ENCODE data around the gene KDM4C. TPM values are rescaled to one million over a fixed set of nuclear protein-coding genes. Genes with fewer than 3 reads are reported as not detected.

Gene KDM4C
- total and polyA plus RNA-seq, 2 of the 8 experiments (the other 6 are each of a cell fraction or from before 2014, with no cell fraction given): 13.0 to 26.1 TPM

GRCh38 chr9:6880626-6881025 lies 122.9 kb downstream of the KDM4C start:
- Histone ChIP-seq H3K4ac (replicated peaks; ENCODE audit: insufficient read length, low read depth, low read length) (no peak overlapping the region), H2AFZ (ENCODE audit: low read length) (no peak overlapping the region), H3K56ac (replicated peaks; ENCODE audit: insufficient read length, low read depth, low read length) (no peak overlapping the region), H4K5ac (ENCODE audit: insufficient read length, low read depth, low read length) (no peak overlapping the region), H3K18ac (ENCODE audit: extremely low read depth, low read length) (no peak overlapping the region), H3K23me2 (ENCODE audit: low read depth, low read length) (no peaks in the 10 kb centered on the region), H2BK120ac (replicated peaks; ENCODE audit: low read depth, low read length) (no peak overlapping the region), H4K91ac (replicated peaks; ENCODE audit: insufficient read length, low read length) (no peak overlapping the region), H2BK5ac (ENCODE audit: low read depth, low read length) (no peak overlapping the region), H4K20me1 (replicated peaks in 1 of 2; ENCODE audit: control insufficient read depth in 1 of 2, insufficient read depth in 2 of 2, low read length in 2 of 2) (no peaks in the 10 kb centered on the region), H3K27ac (ENCODE audit: low read depth, low read length) (no peak overlapping the region), H2BK15ac (ENCODE audit: low read length) (no peak overlapping the region), H2BK20ac (ENCODE audit: low read length) (no peak overlapping the region), H3K79me2 (ENCODE audit: control insufficient read depth in 1 of 2, insufficient read depth in 2 of 2, low read length in 2 of 2) (peaks cover 0 to 3% of the 10 kb centered on the region in 2 experiments; a peak in 1 of 4 replicates), H3K27me3 (replicated peaks in 1 of 4; ENCODE audit: control insufficient read depth in 3 of 4, extremely low read depth in 1 of 4, insufficient read depth in 3 of 4, low read length in 3 of 4) (no peaks in the 10 kb centered on the region), H4K8ac (ENCODE audit: extremely low read depth, insufficient read depth, low read length) (no peak overlapping the region), H2BK12ac (ENCODE audit: low read depth, low read length) (no peak overlapping the region), H3K9me3 (ENCODE audit: insufficient read depth in 2 of 2, low read depth in 1 of 2, low read length in 1 of 2) (no peaks in the 10 kb centered on the region), H3K36me3 (ENCODE audit: control insufficient read depth in 2 of 4, insufficient read depth in 4 of 4, low read length in 3 of 4) (no peaks in the 10 kb centered on the region; a peak in 1 of 8 replicates), H3K23ac (ENCODE audit: insufficient read length) (no peak overlapping the region), H3K14ac (ENCODE audit: insufficient read length) (no peak overlapping the region), H3K4me3 (ENCODE audit: extremely low read depth in 1 of 4, insufficient read depth in 2 of 4, low read depth in 3 of 4, low read length in 4 of 4) (no peak overlapping the region), H3K79me1 (ENCODE audit: low read depth, low read length) (no peaks in the 10 kb centered on the region; the same call in 1 of the 2 replicates), H3K4me2 (ENCODE audit: insufficient read depth in 1 of 2, low read depth in 2 of 2, low read length in 2 of 2) (no peak overlapping the region), H3K9ac (replicated peaks in 1 of 4; ENCODE audit: extremely low read depth in 1 of 4, low read depth in 3 of 4, low read length in 3 of 4) (no peak overlapping the region), H2AK5ac (ENCODE audit: low read depth, low read length) (no peak overlapping the region), H3K4me1 (replicated peaks in 1 of 4; ENCODE audit: control insufficient read depth in 3 of 4, insufficient read depth in 4 of 4, low read length in 3 of 4) (peaks cover 0 to 4% (median 2%) of the 10 kb centered on the region in 4 experiments; a peak in 2 of 7 replicates)
- 77% methylated on average over 2 of the region's 2 CpGs; no CpG with 5 or more reads in 1 of the 2 experiments for WGBS, 2 experiments (ENCODE audit: extremely low coverage in 1 of 2, insufficient coverage in 1 of 2, insufficient read length in 1 of 2, insufficient replicate concordance in 2 of 2, low coverage in 1 of 2, low lambda C conversion rate in 2 of 2, missing lambda C conversion rate in 1 of 2)
- POLR2A ChIA-PET (ENCODE audit: partially characterized antibody): no interaction called here
- TF ChIP-seq ASH2L (IDR thresholded peaks at IDR 0.05; ENCODE audit: low read length): no peak
- TF ChIP-seq EP300 (IDR thresholded peaks at IDR 0.05; ENCODE audit: borderline replicate concordance in 1 of 2, low read depth in 2 of 2, low read length in 2 of 2): no peak
- TF ChIP-seq GABPA (IDR thresholded peaks at IDR 0.05; ENCODE audit: borderline replicate concordance, insufficient read depth, low read length): no peak
- no peak for TF ChIP-seq CBX8 (IDR thresholded peaks at IDR 0.05; ENCODE audit: borderline replicate concordance, low read depth, low read length)
- TF ChIP-seq SIRT6 (IDR thresholded peaks at IDR 0.05; ENCODE audit: low read length): no peak
- no peak for TF ChIP-seq TEAD4 (IDR thresholded peaks at IDR 0.05; ENCODE audit: low read depth, low read length)
- TF ChIP-seq KDM1A (IDR thresholded peaks at IDR 0.05; ENCODE audit: borderline replicate concordance, low read length): no peak
- no peak for TF ChIP-seq NANOG (IDR thresholded peaks at IDR 0.05; ENCODE audit: insufficient read depth, low read depth, low read length, poor library complexity, severe bottlenecking)
- TF ChIP-seq CTBP2 (IDR thresholded peaks at IDR 0.05; ENCODE audit: borderline replicate concordance, insufficient read depth, insufficient read length, low read length): no peak
- TF ChIP-seq JUND (IDR thresholded peaks at IDR 0.05; ENCODE audit: low read length): no peak
- TF ChIP-seq BCL11A (IDR thresholded peaks at IDR 0.05; ENCODE audit: low read depth in 2 of 2, low read length in 2 of 2): no peak
- TF ChIP-seq RFX5 (IDR thresholded peaks at IDR 0.05; ENCODE audit: borderline replicate concordance, low read depth, low read length): no peak
- CTCF ChIA-PET (ENCODE audit: partially characterized antibody): no interaction called here
- FAIRE-seq (no peak), DNase-seq (ENCODE audit: low read depth in 1 of 2, low spot score in 2 of 2) (no peak)

Data from H1 (cell line).